Peyer's patch (tissue), 4 donors: ENCODE data around the gene LIPA. TPM values are rescaled to one million over a fixed set of nuclear protein-coding genes. Genes with fewer than 3 reads are reported as not detected.

ENCODE experiments used
- DNase-seq, 3 donors: peaks; one replicate each; pipeline ENCODE4 v3.0.0-alpha.2; 2017 to 2019
- H3K27ac ChIP-seq, 4 donors: fragments of 200-600 bp; sonication (generic); one replicate each; pipeline ENCODE4 v1.5.1; 2016 to 2019
- H3K27me3 ChIP-seq, 2 donors: fragments of 200-600 bp; sonication (generic); one replicate each; pipeline ENCODE4 v1.5.1; 2019
- H3K36me3 ChIP-seq, 3 donors: fragments of 200-600 bp; sonication (generic); one replicate each; pipeline ENCODE4 v1.5.1; 2016 to 2019
- H3K4me1 ChIP-seq, 4 donors: fragments of 200-600 bp; sonication (generic); one replicate each; pipeline ENCODE4 v1.5.1; 2016 to 2019
- H3K4me3 ChIP-seq, 4 donors: fragments of 200-600 bp; sonication (generic); 1 replicate in 3 of 4; 2 replicates in 1 of 4; pipeline ENCODE4 v1.5.1; 2016 to 2019; ENCODE audit warnings: mild to moderate bottlenecking in 1 of 4
- H3K9me3 ChIP-seq, 4 donors: fragments of 200-600 bp; sonication (generic); one replicate each; pipeline ENCODE4 v1.5.1; 2016 to 2019; ENCODE audit warnings: mild to moderate bottlenecking in 1 of 4
- CTCF ChIP-seq, 6 experiments: fragments of 450-650 bp in 4 of 6; fragments of 200-600 bp in 2 of 6; sonication (generic) in 1 of 6; IDR thresholded peaks; one replicate each; pipeline ENCODE4 v1.5.1; 2017 to 2019; ENCODE audit warnings: antibody characterized with exemption in 6 of 6, mild to moderate bottlenecking in 3 of 6, moderate library complexity in 1 of 6
- POLR2A ChIP-seq, 2 donors: fragments of 450-650 bp; IDR thresholded peaks; one replicate each; pipeline ENCODE4 v1.5.1; 2017; ENCODE audit warnings: antibody characterized with exemption in 2 of 2, mild to moderate bottlenecking in 2 of 2, moderate library complexity in 2 of 2
- total RNA-seq, 4 donors: library from RNA; depleted of rRNA; stranded (reverse); fragments of >200 nt; gene quantifications; one replicate each; pipeline ENCODE4 v1.1.0, GENCODE V29; 2016

Gene LIPA
- total RNA-seq, 4 donors from 2014 or later: 30.5 to 349 (median 116) TPM

- Histone ChIP-seq H3K4me1 (peaks cover 0 to 9% (median 2%) of the 10 kb centered on the region in 4 donors), H3K27ac (no peak overlapping the region), H3K36me3 (peaks cover 0 to 37% (median 0%) of the 10 kb centered on the region in 3 donors), H3K4me3 (no peak overlapping the region), H3K27me3 (no peaks in the 10 kb centered on the region), H3K9me3 (no peaks in the 10 kb centered on the region)
- TF ChIP-seq CTCF (IDR thresholded peaks at IDR 0.05) (no peak), POLR2A (IDR thresholded peaks at IDR 0.05) (no peak)
- no peak for DNase-seq
Measured at GRCh38 chr10:89237849-89238248, 13.7 kb downstream of the LIPA start.

- Histone ChIP-seq H3K9me3 (no peaks in the 10 kb centered on the region), H3K4me1 (peaks cover 0 to 9% (median 0%) of the 10 kb centered on the region in 4 donors), H3K27ac (no peak overlapping the region), H3K27me3 (no peaks in the 10 kb centered on the region), H3K36me3 (peaks cover 0 to 42% (median 0%) of the 10 kb centered on the region in 3 donors), H3K4me3 (no peak overlapping the region)
- TF ChIP-seq POLR2A (IDR thresholded peaks at IDR 0.05) (no peak), CTCF (IDR thresholded peaks at IDR 0.05) (no peak)
- DNase-seq: no peak
Measured at GRCh38 chr10:89236226-89236797, 15.3 kb downstream of the LIPA start.

- Histone ChIP-seq H3K9me3 (no peaks in the 10 kb centered on the region), H3K27ac (no peak overlapping the region)
- DNase-seq: peak in 1 of 3 donors; percentile 59
Measured at GRCh38 chr10:89235073-89235798, 16.3 kb downstream of the LIPA start.

GRCh38 chr10:89233033-89233432 is 18.5 kb downstream of the LIPA start:
- Histone ChIP-seq H3K27ac (no peak overlapping the region), H3K36me3 (peaks cover 0 to 46% (median 0%) of the 10 kb centered on the region in 3 donors), H3K4me1 (no peaks in the 10 kb centered on the region), H3K27me3 (no peaks in the 10 kb centered on the region), H3K4me3 (no peak overlapping the region), H3K9me3 (no peaks in the 10 kb centered on the region)
- TF ChIP-seq CTCF (IDR thresholded peaks at IDR 0.05) (no peak), POLR2A (IDR thresholded peaks at IDR 0.05) (no peak)
- DNase-seq: no peak

More at GRCh38 chr10:89235073-89235798, 16.3 kb downstream of the LIPA start:
- Histone ChIP-seq H3K27me3 (no peaks in the 10 kb centered on the region), H3K36me3 (peaks cover 0 to 48% (median 0%) of the 10 kb centered on the region in 3 donors), H3K4me3 (no peak overlapping the region), H3K4me1 (peaks cover 0 to 9% (median 0%) of the 10 kb centered on the region in 4 donors)
- no peak for TF ChIP-seq CTCF (IDR thresholded peaks at IDR 0.05)
- no peak for TF ChIP-seq POLR2A (IDR thresholded peaks at IDR 0.05)

- Histone ChIP-seq H3K27me3 (no peaks in the 10 kb centered on the region), H3K4me1 (no peaks in the 10 kb centered on the region), H3K27ac (no peak overlapping the region), H3K36me3 (peaks cover 0 to 52% (median 0%) of the 10 kb centered on the region in 3 donors), H3K9me3 (no peaks in the 10 kb centered on the region), H3K4me3 (no peak overlapping the region)
- DNase-seq: no peak
- TF ChIP-seq CTCF (IDR thresholded peaks at IDR 0.05) (no peak), POLR2A (IDR thresholded peaks at IDR 0.05) (no peak)
Measured at GRCh38 chr10:89228962-89229361, 22.6 kb downstream of the LIPA start.
